BLaER1 treated with 17β-estradiol and CSF1 and Interleukin-3, amounts not matched to agents 10 nM and 100 nM (cell line): ENCODE results near the gene BTBD9.

Source experiments
- H3K27ac ChIP-seq, 11 experiments: shearing (Covaris generic); formaldehyde crosslinking; 2 replicates each; pipeline ENCODE4 v1.8.1; 2022
- H3K27me3 ChIP-seq, 11 experiments: shearing (Covaris generic); formaldehyde crosslinking; 2 replicates each; pipeline ENCODE4 v1.8.1; 2022
- H3K36me3 ChIP-seq, 11 experiments: shearing (Covaris generic); formaldehyde crosslinking; 2 replicates each; pipeline ENCODE4 v1.8.1; 2022
- H3K4me1 ChIP-seq, 10 experiments: shearing (Covaris generic); formaldehyde crosslinking; 2 replicates each; pipeline ENCODE4 v1.8.1; 2022
- H3K4me2 ChIP-seq, 11 experiments: shearing (Covaris generic); formaldehyde crosslinking; 2 replicates each; pipeline ENCODE4 v1.8.1; 2022
- H3K4me3 ChIP-seq, 10 experiments: shearing (Covaris generic); formaldehyde crosslinking; 2 replicates each; pipeline ENCODE4 v1.8.1; 2022
- H3K9ac ChIP-seq, 11 experiments: shearing (Covaris generic); formaldehyde crosslinking; 2 replicates each; pipeline ENCODE4 v1.8.1; 2022
- H3K9me3 ChIP-seq, 11 experiments: shearing (Covaris generic); formaldehyde crosslinking; replicated peaks in 1 of 11; 2 replicates each; pipeline ENCODE4 v1.8.1; 2022
- H4K20me1 ChIP-seq, 11 experiments: shearing (Covaris generic); formaldehyde crosslinking; 2 replicates each; pipeline ENCODE4 v1.8.1; 2022
- Cebpa-rat ChIP-seq, 11 experiments: shearing (Covaris generic); IDR thresholded peaks; 2 replicates each; pipeline ENCODE4 v1.8.1; 2022

Gene BTBD9

DNA sequence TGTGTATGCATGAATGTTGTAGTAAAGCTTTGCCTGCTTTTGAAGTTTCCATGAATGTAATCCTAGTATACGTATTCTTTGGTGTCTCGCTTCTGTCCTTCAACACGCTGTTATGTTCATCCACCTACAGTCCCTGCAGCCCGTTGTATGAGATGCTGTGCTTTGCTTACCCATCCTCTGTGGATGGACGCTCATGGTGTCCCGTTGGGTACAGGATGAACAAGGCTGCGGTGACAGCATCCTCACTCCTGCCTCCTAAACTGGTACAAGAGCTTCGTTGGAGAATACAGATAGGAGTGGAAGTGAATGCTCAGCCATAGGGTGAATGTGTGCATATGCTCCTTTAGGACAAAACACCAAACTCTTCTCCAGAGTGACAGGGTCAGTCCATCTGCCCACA, 454.0 kb downstream of the BTBD9 start:
- H3K36me3 ChIP-seq = peaks cover 0 to 22% (median 0%) of the 10 kb centered on the region in 11 experiments; a peak in 3 of 22 replicates
- no peaks in the 10 kb centered on the region for H3K9me3 ChIP-seq
- no peak overlapping the region for H3K4me3 ChIP-seq
- no peaks in the 10 kb centered on the region for H3K4me1 ChIP-seq
- H3K9ac ChIP-seq = no peak overlapping the region
- no peak for TF ChIP-seq Cebpa-rat (IDR thresholded peaks at IDR 0.05)
- no peak overlapping the region for H3K27ac ChIP-seq
- H4K20me1 ChIP-seq = peaks cover 0 to 3% (median 0%) of the 10 kb centered on the region in 11 experiments; a peak in 2 of 22 replicates
- no peaks in the 10 kb centered on the region for H3K27me3 ChIP-seq
- no peak overlapping the region for H3K4me2 ChIP-seq

DNA sequence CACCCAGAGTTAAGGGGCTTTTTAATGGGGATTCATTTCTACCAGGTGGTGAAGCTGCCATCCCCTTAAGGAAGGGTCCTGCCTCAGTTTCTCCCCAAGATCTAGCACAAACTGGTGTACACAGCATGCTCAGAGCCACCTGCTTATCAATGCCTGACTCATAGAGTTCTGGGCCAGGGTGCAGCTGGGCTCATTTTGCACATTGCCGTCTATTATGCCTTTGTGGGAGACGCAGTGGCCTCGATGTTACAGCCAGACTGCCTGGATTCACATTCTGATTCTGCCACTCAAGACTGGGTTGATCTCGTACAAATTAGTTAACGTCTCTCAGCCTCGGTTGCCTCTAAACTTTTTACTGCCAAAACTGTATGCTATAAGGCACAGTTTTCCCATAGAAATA, 454.5 kb downstream of the BTBD9 start:
- H3K4me2 ChIP-seq = no peak overlapping the region
- peaks cover 0 to 22% (median 0%) of the 10 kb centered on the region in 11 experiments; a peak in 3 of 22 replicates for H3K36me3 ChIP-seq
- H3K9ac ChIP-seq = no peak overlapping the region
- H4K20me1 ChIP-seq = peaks cover 0 to 8% (median 0%) of the 10 kb centered on the region in 11 experiments; a peak in 3 of 22 replicates
- no peak for TF ChIP-seq Cebpa-rat (IDR thresholded peaks at IDR 0.05)
- no peaks in the 10 kb centered on the region for H3K4me1 ChIP-seq
- H3K4me3 ChIP-seq = no peak overlapping the region
- H3K27me3 ChIP-seq = no peaks in the 10 kb centered on the region
- H3K27ac ChIP-seq = no peak overlapping the region
- H3K9me3 ChIP-seq = no peaks in the 10 kb centered on the region

DNA sequence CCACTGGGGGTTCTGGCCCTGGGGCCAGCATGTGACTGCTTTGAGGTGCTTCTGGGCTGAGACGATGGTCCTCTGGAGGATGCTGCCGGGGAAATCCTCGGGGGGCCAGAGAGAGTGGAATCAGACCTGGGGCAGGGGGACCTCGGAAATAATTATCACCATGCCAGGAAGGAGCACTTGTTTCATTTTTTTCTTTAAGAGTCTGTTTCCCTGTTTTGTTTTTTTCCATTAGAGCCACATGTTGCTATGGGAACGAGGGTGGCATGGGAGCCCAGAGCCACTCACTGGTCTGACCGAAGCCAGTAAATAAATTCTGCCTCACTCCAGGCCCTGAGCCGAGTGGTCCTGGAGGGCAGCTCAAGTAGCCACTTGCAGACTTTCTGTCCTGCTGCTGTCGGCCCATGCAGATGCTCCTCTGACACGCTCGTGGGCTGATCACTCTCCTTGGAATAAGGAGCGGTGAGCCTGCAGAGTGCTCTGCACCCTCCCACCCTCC, 455.1 kb downstream of the BTBD9 start:
- no peaks in the 10 kb centered on the region for H3K9me3 ChIP-seq
- no peak overlapping the region for H3K9ac ChIP-seq
- TF ChIP-seq Cebpa-rat (IDR thresholded peaks at IDR 0.05) = no peak
- no peak overlapping the region for H3K4me2 ChIP-seq
- peaks cover 0 to 14% (median 0%) of the 10 kb centered on the region in 11 experiments; a peak in 4 of 22 replicates for H4K20me1 ChIP-seq
- no peak overlapping the region for H3K27ac ChIP-seq
- no peaks in the 10 kb centered on the region for H3K4me1 ChIP-seq
- peaks cover 0 to 22% (median 0%) of the 10 kb centered on the region in 11 experiments; a peak in 3 of 22 replicates for H3K36me3 ChIP-seq
- H3K4me3 ChIP-seq = no peak overlapping the region
- no peaks in the 10 kb centered on the region for H3K27me3 ChIP-seq

DNA sequence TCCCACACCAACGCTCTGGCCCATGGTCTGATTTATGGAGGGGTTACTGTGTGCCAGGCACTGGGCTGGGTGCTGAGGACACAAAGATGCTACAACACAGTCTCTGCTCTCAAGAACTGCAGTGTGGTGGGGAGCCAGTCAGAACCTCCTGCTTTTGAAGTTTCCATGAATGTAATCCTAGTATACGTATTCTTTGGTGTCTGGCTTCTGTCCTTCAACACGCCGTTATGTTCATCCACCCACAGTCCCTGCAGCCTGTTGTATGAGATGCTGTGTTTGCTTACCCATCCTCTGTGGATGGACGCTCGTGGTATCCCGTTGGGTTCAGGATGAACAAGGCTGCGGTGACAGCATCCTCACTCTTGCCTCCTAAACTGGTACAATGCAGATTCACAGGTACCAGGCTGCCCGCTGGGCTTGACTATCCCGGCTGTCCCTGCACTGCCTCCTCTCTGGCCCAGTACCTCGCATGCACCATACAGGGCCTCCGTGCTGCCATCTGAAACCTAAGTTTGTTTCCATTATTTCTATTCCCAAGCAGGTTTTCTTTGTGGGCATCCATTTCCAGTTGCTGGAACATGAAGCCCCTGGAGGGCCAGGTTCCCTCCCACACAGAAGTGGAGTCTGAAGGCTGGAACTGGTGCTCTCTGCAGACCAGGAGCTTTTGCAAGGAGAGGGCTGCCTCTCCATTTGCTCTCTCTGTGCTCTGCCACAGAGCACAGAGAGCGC, 455.7 kb downstream of the BTBD9 start:
- H3K9me3 ChIP-seq = no peaks in the 10 kb centered on the region
- no peak overlapping the region for H3K27ac ChIP-seq
- no peak overlapping the region for H3K9ac ChIP-seq
- TF ChIP-seq Cebpa-rat (IDR thresholded peaks at IDR 0.05) = no peak
- peaks cover 0 to 19% (median 0%) of the 10 kb centered on the region in 11 experiments; a peak in 4 of 22 replicates for H4K20me1 ChIP-seq
- H3K4me1 ChIP-seq = no peaks in the 10 kb centered on the region
- H3K4me3 ChIP-seq = no peak overlapping the region
- H3K4me2 ChIP-seq = no peak overlapping the region
- H3K36me3 ChIP-seq = peaks cover 0 to 22% (median 0%) of the 10 kb centered on the region in 11 experiments; a peak in 3 of 22 replicates
- no peaks in the 10 kb centered on the region for H3K27me3 ChIP-seq

DNA sequence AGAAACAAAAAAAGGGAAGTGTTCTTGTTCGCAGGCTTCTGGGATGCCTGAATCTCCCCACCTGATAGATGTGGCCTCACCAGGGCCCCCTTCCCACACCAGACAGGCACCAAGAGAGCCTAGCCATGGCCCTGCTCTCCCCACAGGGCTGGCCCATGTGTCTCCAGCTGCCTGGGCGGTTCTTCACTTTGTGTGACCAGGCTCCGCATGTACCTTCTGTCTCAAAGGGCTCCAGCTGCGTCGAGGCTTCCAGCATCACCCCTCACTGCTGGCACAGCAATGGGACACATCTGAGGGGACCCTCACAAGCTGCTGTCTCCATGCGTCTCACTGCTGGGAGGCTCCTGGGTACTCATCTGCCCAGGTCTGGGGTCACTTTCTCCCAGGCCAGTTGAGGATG, 457.3 kb downstream of the BTBD9 start:
- Histone ChIP-seq H3K9ac (no peak overlapping the region), H3K4me3 (no peak overlapping the region), H3K27ac (no peak overlapping the region), H4K20me1 (peaks cover 0 to 19% (median 0%) of the 10 kb centered on the region in 11 experiments; a peak in 4 of 22 replicates), H3K36me3 (peaks cover 0 to 17% (median 0%) of the 10 kb centered on the region in 11 experiments; a peak in 3 of 22 replicates), H3K27me3 (no peaks in the 10 kb centered on the region), H3K4me2 (no peak overlapping the region), H3K9me3 (no peaks in the 10 kb centered on the region), H3K4me1 (no peaks in the 10 kb centered on the region; a peak in 1 of 20 replicates)
- no peak for TF ChIP-seq Cebpa-rat (IDR thresholded peaks at IDR 0.05)

DNA sequence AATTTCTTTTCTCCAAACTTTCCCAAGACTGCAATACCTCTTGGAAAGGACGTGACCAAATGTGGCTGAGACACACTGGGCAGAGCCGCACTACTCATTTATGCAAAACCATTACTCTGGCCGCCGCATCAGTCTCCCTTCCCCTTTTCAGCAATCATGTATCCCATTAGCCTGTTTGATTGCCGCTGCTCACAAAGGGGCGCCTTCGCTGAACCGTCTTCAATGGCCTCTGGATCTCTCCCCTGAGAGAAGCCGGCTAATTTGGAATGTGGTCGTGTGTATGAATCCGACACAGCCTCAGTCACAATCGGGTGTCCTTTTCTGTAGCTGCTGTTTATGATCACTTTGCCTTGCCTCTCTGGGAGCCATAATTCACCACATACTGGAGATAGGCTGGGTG, 459.1 kb downstream of the BTBD9 start:
- H3K4me3 ChIP-seq = no peak overlapping the region

DNA sequence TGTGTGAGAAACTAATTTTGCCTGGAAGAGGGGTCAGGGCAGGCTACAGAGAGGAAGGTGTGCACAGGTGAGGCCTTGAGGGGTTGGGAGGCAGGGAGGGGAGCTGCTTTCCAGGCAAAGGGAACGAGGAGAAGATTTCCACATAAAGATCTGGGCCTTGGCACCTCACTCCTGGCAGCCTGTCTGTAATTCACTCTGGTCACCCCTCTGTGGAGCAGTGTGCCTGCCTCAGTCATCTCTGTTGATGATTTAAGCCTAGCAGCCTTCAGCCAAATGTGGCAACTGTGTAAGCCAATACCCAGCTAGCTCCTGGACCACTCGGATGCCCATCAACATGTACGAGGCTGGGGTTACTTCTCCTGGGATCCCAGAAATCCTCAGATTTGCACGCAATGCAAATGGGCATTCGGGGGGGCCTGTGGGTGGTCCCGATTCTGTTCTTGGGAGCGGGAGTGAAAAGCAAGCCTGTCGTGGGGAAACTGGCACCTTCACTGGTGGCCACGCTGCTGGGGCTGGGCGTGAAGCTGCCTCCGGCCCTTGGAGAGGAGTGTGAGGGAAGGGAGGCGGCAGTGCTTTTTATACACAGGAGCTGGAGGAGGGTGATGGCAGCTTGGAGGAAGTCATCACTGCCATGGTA, 459.8 kb downstream of the BTBD9 start:
- H3K27me3 ChIP-seq = no peaks in the 10 kb centered on the region
- no peak for TF ChIP-seq Cebpa-rat (IDR thresholded peaks at IDR 0.05)
- H3K36me3 ChIP-seq = peaks cover 0 to 17% (median 0%) of the 10 kb centered on the region in 11 experiments; a peak in 2 of 22 replicates
- H3K4me1 ChIP-seq = no peaks in the 10 kb centered on the region; a peak in 1 of 20 replicates
- no peak overlapping the region for H3K27ac ChIP-seq
- no peaks in the 10 kb centered on the region for H3K9me3 ChIP-seq
- no peak overlapping the region for H3K4me2 ChIP-seq
- no peak overlapping the region for H3K4me3 ChIP-seq
- peaks cover 0 to 19% (median 0%) of the 10 kb centered on the region in 11 experiments; a peak in 4 of 22 replicates for H4K20me1 ChIP-seq
- no peak overlapping the region for H3K9ac ChIP-seq

More for the DNA sequence above, 459.1 kb downstream of the BTBD9 start:
- H3K9ac ChIP-seq = no peak overlapping the region
- no peaks in the 10 kb centered on the region; a peak in 1 of 20 replicates for H3K4me1 ChIP-seq
- H3K9me3 ChIP-seq = no peaks in the 10 kb centered on the region
- H3K36me3 ChIP-seq = peaks cover 0 to 14% (median 0%) of the 10 kb centered on the region in 11 experiments; a peak in 1 of 22 replicates
- H4K20me1 ChIP-seq = peaks cover 0 to 19% (median 0%) of the 10 kb centered on the region in 11 experiments; a peak in 4 of 22 replicates
- no peak overlapping the region for H3K27ac ChIP-seq
- TF ChIP-seq Cebpa-rat (IDR thresholded peaks at IDR 0.05) = no peak
- H3K4me2 ChIP-seq = no peak overlapping the region
- H3K27me3 ChIP-seq = no peaks in the 10 kb centered on the region

DNA sequence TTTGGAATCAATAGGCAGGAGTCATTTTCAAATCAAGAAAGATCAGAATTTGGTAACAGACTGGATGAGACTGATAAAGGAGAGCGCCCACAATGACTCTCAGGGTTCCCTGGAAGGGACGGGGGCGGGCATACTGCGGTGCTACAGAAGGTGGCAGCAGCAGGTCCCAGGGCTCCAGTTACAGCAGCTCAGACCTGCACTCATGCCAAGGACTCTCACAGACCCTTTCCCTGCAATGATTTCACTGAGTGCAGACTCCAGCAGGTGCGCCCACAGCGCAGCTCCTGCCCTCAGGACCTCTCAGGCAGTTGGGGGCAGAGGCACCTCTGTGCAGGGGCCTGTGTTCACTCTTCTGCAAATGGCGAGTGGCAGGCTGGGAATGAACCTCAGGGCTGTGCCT, 460.4 kb downstream of the BTBD9 start:
- H3K4me1 ChIP-seq = no peaks in the 10 kb centered on the region; a peak in 1 of 20 replicates
- no peaks in the 10 kb centered on the region for H3K9me3 ChIP-seq
- H3K27ac ChIP-seq = no peak overlapping the region
- TF ChIP-seq Cebpa-rat (IDR thresholded peaks at IDR 0.05) = no peak
- peaks cover 0 to 19% (median 0%) of the 10 kb centered on the region in 11 experiments; a peak in 4 of 22 replicates for H3K36me3 ChIP-seq
- no peak overlapping the region for H3K4me2 ChIP-seq
- H3K4me3 ChIP-seq = no peak overlapping the region
- H3K9ac ChIP-seq = no peak overlapping the region
- H4K20me1 ChIP-seq = peaks cover 0 to 19% (median 0%) of the 10 kb centered on the region in 11 experiments; a peak in 4 of 22 replicates
- H3K27me3 ChIP-seq = no peaks in the 10 kb centered on the region

DNA sequence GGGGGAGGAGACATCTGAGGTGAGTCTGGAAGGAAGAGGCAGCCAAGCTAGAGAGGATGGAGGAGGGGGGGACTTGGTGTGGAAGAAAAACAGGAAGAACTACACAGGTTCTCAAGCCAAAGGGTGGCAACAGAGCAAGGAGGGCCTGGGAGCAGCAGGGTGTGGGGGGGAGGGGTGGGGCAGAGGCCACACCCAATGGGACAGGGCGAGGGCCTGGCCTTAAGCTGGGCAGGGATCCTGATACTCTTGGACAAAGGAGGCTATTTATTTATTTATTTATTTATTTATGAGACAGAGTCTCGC, 461.2 kb downstream of the BTBD9 start:
- no peaks in the 10 kb centered on the region for H3K27me3 ChIP-seq
- no peak overlapping the region for H3K4me3 ChIP-seq
- no peaks in the 10 kb centered on the region for H3K9me3 ChIP-seq
- no peak overlapping the region for H3K9ac ChIP-seq
- no peaks in the 10 kb centered on the region; a peak in 1 of 20 replicates for H3K4me1 ChIP-seq
- peaks cover 0 to 19% (median 0%) of the 10 kb centered on the region in 11 experiments; a peak in 5 of 22 replicates for H4K20me1 ChIP-seq
- no peak for TF ChIP-seq Cebpa-rat (IDR thresholded peaks at IDR 0.05)
- H3K4me2 ChIP-seq = no peak overlapping the region
- H3K36me3 ChIP-seq = peaks cover 0 to 19% (median 0%) of the 10 kb centered on the region in 11 experiments; a peak in 5 of 22 replicates
- H3K27ac ChIP-seq = no peak overlapping the region
